Measurements from ENCODE around the gene CHN2. TPM values are rescaled to one million over a fixed set of nuclear protein-coding genes. Genes with fewer than 3 reads are reported as not detected.
"Not testable (repeated sequence)": the region's sequence is repeated elsewhere in the genome, so short reads cannot be mapped to it uniquely, and the experiment has no call there.

CHN2 gene
- total RNA-seq, 1 donor from 2014 or later: 5.7 TPM

DNA sequence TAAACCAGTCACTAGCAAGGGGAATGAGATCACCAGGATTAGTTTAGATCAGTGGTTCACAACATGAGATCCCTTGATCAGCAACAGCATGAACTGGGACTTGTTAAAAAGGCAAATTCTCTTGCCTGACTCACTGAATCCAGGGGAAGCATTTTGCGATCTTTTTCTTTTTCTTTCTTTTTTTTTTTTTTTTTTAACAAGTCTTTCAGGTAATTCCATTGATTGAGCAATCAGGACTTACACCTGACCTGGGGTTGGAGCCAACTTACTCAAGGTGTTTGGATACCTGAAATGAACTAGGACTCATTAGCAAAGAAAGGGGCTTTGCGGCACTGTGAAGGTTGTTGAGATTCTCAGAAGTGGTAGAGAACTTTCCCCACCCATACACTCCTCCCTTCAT lies 321.9 kb downstream of the CHN2 start:
- DNase-seq (ENCODE audit: low read depth): no peak
- Histone ChIP-seq H3K27me3 (ENCODE audit: control insufficient read depth, insufficient read depth, low read length) (no peaks in the 10 kb centered on the region), H3K4me3 (ENCODE audit: low read depth, low read length) (no peak overlapping the region), H3K36me3 (ENCODE audit: control insufficient read depth, insufficient read depth, low read length) (no peaks in the 10 kb centered on the region)
- TF ChIP-seq, protein P1, sequence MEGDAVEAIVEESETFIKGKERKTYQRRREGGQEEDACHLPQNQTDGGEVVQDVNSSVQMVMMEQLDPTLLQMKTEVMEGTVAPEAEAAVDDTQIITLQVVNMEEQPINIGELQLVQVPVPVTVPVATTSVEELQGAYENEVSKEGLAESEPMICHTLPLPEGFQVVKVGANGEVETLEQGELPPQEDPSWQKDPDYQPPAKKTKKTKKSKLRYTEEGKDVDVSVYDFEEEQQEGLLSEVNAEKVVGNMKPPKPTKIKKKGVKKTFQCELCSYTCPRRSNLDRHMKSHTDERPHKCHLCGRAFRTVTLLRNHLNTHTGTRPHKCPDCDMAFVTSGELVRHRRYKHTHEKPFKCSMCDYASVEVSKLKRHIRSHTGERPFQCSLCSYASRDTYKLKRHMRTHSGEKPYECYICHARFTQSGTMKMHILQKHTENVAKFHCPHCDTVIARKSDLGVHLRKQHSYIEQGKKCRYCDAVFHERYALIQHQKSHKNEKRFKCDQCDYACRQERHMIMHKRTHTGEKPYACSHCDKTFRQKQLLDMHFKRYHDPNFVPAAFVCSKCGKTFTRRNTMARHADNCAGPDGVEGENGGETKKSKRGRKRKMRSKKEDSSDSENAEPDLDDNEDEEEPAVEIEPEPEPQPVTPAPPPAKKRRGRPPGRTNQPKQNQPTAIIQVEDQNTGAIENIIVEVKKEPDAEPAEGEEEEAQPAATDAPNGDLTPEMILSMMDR (IDR thresholded peaks at IDR 0.05; ENCODE audit: insufficient read depth, low read length, poor library complexity, severe bottlenecking): no peak

GRCh38 chr7:29518616-29519015 lies 324.0 kb downstream of the CHN2 start:
- Histone ChIP-seq H3K36me3 (ENCODE audit: control insufficient read depth, insufficient read depth, low read length) (no peaks in the 10 kb centered on the region), H3K27me3 (ENCODE audit: control insufficient read depth, insufficient read depth, low read length) (no peaks in the 10 kb centered on the region), H3K4me3 (ENCODE audit: low read depth, low read length) (no peak overlapping the region)
- no peak for DNase-seq (ENCODE audit: low read depth)
- TF ChIP-seq, protein P1 (IDR thresholded peaks at IDR 0.05; ENCODE audit: insufficient read depth, low read length, poor library complexity, severe bottlenecking): no peak

GRCh38 chr7:29523728-29524127 lies 329.2 kb downstream of the CHN2 start:
- TF ChIP-seq, protein P1 (IDR thresholded peaks at IDR 0.05; ENCODE audit: insufficient read depth, low read length, poor library complexity, severe bottlenecking): no peak
- DNase-seq (ENCODE audit: low read depth): no peak
- H3K27me3 ChIP-seq (ENCODE audit: control insufficient read depth, insufficient read depth, low read length): no peaks in the 10 kb centered on the region
- no peaks in the 10 kb centered on the region for H3K36me3 ChIP-seq (ENCODE audit: control insufficient read depth, insufficient read depth, low read length)
- H3K4me3 ChIP-seq (ENCODE audit: low read depth, low read length): no peak overlapping the region

GRCh38 chr7:29527505-29528108 lies 333.0 kb downstream of the CHN2 start:
- DNase-seq (ENCODE audit: low read depth): no peak
- H3K27me3 ChIP-seq (ENCODE audit: control insufficient read depth, insufficient read depth, low read length): no peaks in the 10 kb centered on the region
- TF ChIP-seq, protein P1 (IDR thresholded peaks at IDR 0.05; ENCODE audit: insufficient read depth, low read length, poor library complexity, severe bottlenecking): no peak
- no peaks in the 10 kb centered on the region for H3K36me3 ChIP-seq (ENCODE audit: control insufficient read depth, insufficient read depth, low read length)
- H3K4me3 ChIP-seq (ENCODE audit: low read depth, low read length): no peak overlapping the region

DNA sequence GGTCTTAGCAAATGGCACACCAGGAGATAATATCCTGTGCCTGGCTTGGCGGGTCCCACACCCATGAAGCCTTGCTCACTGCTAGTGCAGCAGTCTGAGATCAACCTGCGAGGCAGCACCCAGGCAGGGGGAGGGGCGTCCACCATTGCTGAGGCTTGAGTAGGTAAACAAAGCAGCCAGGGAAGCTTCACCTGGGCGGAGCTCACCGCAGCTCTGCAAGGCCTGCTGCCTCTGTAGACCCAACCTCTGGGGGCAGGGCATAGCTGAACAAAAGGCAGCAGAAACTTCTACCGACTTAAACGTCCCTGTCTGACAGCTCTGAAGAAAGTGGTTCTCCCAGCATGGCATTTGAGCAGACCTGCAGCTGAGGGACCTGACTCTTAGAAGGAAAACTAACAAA lies 334.0 kb downstream of the CHN2 start:
- H3K27me3 ChIP-seq (ENCODE audit: control insufficient read depth, insufficient read depth, low read length); H3K36me3 ChIP-seq (ENCODE audit: control insufficient read depth, insufficient read depth, low read length); DNase-seq (ENCODE audit: low read depth); H3K4me3 ChIP-seq (ENCODE audit: low read depth, low read length): not testable (repeated sequence)

Other genes with a start within 250 kb of the CHN2 start
- gene TRIL, start 236.4 kb upstream of the CHN2 start, total RNA-seq: 0.75 and 1.3 TPM in 2 replicates
- 19.1 and 25.9 TPM in 2 replicates for gene CPVL, start 48.2 kb upstream of the CHN2 start, total RNA-seq

Measured in kidney epithelial cell (primary cell).